GM21447 (cell line): ENCODE measurements around the gene SLC25A27.

Source experiments
- ATAC-seq: cut with Tn5 transposase; IDR thresholded peaks from one replicate; pipeline ENCODE4 v1.9.1; 2021; ENCODE audit not compliant: unreplicated experiment

Gene SLC25A27

DNA sequence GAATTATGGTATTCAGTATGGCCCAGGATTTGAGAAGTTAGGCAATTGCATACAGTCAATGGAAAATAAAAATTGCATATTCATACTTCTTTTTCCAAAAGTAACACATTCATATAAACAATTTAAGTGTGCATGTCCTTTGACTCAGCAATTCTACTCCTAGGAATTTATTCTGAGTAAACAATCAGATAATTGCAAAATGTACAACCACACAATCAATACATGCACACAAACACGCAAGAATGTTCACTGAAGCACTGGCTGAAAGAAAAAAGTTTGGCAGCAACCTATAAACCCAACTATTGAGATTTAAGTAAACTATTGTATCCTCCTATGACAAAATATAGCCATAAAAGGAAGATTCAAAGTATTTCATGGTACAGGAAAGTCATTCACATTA, 1.8 kb upstream of the SLC25A27 start:
- ATAC-seq = no peak

DNA sequence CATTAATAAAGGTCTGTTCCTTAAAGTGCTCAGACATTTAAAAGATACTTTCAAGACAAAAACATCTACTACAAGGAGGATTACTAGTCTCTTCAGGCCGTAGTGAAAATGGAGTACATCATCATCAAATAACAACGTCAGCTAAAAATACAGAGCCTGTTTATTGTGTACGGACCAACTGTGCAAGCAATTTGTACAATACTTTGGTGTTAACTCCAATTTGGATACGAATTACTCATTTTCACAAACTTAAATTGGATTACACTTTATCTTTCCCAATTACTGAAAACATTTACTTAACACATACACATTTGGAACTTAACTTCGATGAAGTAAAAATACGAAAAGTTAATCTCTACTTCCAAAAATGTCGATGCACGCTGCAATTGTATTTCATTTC, 959 bp upstream of the SLC25A27 start:
- no peak for ATAC-seq

DNA sequence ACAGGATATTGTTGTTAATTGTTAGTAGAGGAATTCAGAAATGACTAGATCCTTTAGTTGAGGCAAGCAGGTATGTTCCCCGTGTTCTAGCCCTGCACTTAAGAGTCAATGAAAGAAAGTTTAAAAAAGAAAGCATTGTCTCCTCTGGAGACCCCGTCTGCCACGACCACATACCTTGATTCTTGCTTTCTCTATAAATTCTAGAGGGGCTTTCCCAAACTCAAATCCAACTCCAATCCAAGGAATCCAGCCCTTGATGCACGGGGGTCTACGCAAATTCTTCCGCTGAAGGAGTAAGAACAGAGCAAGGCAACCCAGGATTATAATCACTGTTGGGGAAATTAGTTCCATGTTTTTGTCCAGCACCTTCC, 558 bp upstream of the SLC25A27 start:
- ATAC-seq = no peak

DNA sequence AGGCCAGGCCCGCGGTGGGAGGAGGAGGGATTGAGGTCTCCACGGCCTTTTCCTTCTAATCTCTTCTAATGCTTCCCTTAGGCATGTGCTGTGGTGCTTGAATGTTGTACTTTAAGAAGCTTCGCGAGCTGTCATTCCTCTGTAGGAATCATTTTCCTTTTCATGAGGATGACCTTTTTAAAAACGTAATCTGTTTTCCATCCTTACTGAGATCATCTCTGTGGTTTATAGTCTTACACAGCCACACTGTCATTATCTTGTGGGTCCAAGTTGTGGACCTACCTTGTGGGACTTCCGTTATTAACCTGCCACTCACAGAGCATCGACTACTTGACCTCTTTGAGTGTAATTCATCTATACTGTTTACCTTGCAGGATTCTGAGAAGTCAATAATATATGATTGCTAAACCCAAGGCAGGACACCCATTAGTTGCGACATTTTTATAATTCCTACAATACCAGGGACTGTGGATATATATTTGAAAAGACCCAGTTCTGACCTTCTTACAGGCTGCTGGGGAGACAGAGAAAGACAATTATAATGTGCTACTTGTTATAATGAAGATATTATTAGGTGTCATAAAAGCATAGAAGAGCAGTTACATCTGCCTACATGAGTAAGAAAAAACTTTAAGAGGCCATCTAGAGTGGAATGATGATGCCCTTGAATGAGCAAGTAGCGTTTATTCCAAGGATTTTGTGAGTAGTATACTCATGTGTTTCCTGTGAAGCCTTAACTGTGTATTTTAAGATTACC, 842 bp downstream of the SLC25A27 start:
- ATAC-seq = no peak

DNA sequence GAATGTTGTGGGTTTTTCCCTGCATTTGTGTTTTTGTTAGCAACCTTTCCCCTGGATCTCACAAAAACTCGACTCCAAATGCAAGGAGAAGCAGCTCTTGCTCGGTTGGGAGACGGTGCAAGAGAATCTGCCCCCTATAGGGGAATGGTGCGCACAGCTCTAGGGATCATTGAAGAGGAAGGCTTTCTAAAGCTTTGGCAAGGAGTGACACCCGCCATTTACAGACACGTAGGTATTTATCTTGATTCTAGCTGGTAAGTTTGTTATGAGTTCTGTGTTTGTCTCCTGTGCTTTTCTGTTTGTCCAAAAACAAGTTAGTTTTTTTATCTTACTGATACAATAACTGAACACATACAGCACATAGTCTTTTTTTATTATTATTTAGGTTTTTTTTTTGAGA, 3.0 kb downstream of the SLC25A27 start:
- ATAC-seq = no peak

DNA sequence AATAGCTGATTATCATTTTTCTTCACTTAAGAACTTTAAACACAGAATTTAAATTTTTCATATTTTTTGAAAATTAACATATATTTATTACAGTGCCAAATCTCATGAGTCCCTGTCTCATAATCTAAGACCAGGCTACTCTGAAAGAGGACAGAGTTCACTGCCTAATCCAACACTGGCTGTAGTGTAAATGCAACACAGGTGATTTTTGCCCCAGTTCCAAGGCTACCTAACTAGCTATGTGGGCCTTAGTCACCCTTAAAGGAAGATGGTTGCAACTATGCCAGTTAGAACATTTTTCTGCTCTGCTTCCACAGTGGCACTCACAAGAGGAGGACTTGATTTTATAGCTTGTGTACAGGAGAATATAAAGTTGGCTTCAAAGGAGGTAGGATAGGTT, 4.9 kb downstream of the SLC25A27 start:
- ATAC-seq = no peak

DNA sequence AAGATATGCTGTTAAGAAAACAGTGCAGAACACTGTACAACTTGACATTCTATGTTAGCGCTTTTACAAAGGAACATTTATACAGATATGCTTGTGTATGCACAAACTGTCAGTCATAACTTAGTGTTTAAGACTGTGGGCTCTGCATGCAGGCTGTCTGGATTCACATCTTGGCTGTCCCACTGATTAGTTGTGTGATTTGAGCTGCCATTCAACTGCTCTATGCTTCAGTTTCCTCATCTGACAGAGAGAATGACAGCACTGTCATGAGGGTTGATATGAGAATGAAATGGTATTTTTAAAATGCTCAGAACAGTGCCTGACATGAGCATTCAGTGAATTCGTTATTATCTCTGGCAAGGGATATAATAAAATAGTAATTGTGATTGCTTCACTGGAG, 8.7 kb downstream of the SLC25A27 start:
- ATAC-seq = no peak

DNA sequence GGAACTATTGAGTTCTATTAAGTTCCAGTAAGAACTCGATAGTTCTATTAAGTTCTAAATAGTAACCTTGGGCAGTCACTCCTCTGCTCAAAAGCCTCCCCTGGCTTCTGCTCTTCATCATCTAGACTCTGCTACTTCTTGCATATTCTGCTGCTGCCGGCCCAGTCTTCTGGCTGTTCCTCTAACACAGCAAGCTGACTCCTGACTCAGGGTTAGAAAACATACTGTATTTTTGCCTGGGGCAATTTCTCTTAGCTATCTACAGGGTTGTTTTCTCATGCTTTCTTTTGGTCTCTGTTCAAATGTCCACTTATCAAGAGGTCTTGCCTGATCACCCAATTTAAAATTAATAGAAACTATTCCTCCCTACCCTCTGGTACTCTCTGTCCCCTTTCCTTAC, 14.6 kb downstream of the SLC25A27 start:
- no peak for ATAC-seq

DNA sequence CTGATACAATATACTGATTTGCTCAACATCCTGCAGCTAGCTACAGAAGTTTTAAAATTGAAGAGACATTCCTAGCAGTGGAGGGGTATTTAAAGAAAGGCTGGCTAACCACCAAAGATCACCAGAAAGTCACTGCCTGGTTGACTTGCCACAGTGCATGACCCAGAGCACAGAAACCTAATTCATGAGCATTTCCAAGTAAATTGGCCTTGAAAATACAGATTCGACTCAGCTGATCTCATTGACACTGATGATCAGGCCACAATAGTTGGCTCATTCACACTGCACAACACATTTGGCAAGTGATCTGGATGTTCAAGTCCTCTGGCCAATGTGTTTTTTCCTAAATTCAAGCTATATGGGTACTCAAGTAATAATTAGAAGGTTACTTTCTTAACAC, 21.6 kb downstream of the SLC25A27 start:
- ATAC-seq = no peak

DNA sequence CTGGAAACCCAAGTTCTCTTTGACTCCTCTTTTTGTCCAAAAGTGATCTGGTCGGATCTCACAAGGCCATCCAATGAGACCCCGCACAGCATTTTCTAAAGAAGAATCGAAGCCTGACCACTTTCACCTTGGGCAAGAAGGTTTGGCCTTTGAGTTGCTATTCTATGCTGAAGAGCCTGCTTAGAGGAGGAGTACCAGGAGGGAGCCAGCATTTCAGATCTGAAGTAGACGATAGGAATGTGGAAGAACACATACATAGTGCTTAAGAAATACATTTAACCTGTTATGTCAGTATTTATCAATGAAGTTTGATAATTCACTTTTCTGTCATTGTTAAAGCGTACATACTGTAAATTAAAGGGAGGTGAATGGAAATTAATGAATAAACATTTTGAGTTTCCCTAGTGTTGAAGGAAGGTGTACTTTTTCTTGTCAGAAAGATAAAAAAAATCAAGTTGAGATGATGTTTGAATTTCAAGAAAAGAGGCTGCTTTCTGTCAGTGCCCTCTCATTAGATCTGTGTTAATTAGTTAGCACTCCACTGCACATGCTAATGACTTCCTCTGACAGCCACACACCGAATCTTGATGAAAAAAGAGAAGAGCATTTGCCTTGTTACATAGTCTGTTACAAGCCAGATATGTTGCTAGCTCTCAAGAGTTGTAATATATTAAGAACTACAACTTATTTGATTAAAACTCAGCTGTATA, 24.0 kb downstream of the SLC25A27 start:
- ATAC-seq = no peak

DNA sequence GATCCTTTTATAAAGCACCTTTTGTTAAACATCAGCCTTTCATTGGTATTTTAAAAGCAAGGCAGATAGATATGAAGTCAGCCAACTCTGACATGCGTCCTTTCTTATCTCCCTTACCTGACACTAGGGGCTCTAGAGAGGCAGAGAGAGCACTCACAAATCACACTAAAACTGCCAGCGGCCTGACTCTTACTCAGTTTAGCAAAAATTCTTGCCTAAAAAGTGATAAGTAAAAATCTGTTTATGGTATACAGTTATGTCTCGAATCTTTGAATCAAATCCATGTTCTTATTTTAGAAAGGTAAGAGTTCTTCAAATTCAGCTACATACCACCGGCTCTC, 24.5 kb downstream of the SLC25A27 start:
- no peak for ATAC-seq

DNA sequence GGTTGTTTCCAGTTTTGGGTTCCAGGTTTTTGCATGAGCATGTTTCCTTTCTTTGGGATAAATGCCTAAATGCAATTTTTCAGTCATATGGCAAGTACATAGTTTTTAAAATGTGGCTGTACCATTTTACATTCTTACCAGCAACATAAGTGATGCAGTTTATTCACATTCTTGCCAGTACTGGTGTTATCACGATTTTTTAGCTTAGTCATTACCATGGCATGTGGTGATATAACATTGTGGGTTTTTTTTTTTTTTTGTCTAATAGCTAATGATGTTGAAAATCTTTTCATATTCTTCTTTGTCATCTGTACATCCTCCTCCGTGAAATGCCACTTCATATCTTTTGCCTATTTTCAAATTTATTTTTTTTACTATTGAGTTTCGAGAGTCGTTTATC, 32.0 kb downstream of the SLC25A27 start:
- ATAC-seq = no peak

DNA sequence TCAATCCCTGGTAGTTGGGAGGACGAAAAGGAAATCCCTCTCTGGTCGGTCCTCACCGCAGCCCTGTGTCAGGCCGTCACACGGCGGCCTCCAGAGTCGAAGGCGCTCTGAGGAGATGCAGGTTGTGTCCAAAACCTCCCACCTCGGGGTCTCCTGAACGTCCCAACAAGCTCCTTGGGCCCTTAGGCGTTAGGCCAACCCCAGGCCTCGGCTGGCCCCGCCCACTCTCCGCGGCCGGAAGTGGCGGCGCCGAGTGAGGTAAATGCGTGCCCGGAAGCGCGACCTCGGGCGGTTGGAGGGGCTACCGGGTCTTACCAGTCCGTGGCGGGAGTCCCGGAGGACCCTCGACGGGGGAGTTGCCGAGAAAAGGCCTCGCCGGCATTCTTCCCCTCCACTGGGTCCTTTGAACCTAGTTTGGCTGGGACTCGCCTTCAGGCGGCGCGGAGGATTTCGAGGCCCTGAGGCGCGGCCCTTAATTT, 34.9 kb downstream of the SLC25A27 start, which contains the start of gene TDRD6:
TDRD6 (plus strand) TSS at position 267 of the 479 bp plus-strand sequence. CDS start 244 bp downstream, outside the sequence.
- no peak for ATAC-seq

DNA sequence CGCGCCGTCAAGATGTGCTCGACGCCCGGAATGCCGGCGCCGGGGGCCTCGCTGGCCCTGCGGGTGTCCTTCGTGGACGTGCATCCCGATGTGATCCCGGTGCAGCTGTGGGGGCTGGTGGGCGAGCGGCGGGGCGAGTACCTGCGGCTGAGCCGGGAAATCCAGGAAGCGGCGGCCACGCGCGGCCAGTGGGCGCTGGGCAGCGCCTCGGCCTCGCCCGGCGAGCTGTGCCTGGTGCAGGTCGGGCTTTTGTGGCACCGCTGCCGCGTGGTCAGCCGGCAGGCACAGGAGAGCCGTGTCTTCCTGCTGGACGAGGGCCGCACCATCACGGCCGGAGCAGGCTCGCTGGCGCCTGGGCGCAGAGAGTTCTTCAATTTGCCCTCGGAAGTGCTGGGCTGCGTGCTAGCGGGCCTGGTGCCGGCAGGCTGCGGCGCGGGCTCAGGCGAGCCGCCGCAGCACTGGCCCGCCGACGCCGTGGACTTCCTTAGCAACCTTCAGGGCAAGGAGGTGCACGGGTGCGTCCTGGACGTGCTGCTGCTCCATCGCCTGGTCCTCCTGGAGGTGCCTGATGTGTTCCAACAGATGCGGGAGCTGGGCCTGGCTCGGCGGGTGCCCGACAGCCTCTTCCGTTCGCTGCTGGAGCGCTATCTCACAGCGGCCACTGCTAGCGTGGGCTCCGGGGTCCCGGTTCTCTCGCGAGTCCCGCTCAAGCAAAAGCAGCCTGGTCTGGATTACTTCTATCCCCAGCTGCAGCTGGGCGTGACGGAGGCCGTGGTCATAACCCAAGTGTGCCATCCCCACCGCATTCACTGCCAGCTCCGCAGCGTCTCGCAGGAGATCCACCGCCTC, 35.6 kb downstream of the SLC25A27 start:
- ATAC-seq = no peak

DNA sequence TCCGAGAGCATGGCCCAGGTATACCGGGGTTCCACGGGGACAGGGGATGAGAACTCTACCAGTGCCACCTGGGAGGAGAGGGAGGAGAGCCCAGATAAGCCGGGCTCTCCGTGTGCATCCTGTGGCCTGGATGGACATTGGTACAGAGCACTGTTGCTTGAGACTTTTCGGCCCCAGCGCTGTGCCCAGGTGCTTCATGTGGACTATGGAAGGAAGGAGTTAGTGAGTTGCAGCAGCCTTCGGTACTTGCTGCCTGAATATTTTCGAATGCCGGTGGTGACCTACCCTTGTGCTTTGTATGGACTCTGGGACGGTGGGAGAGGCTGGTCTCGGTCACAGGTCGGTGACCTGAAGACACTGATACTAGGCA, 36.2 kb downstream of the SLC25A27 start:
- ATAC-seq = no peak

DNA sequence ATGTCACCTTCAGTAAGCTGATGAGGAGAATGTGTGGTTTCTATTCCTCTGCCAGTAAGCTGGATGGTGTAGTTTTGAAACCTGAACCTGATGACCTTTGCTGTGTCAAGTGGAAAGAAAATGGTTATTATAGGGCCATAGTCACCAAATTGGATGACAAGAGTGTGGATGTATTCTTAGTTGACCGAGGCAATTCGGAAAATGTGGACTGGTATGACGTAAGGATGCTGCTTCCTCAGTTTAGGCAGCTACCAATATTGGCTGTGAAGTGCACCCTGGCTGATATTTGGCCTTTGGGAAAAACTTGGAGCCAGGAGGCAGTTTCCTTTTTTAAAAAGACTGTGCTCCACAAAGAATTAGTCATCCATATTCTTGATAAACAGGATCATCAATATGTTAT, 36.9 kb downstream of the SLC25A27 start:
- ATAC-seq = no peak

DNA sequence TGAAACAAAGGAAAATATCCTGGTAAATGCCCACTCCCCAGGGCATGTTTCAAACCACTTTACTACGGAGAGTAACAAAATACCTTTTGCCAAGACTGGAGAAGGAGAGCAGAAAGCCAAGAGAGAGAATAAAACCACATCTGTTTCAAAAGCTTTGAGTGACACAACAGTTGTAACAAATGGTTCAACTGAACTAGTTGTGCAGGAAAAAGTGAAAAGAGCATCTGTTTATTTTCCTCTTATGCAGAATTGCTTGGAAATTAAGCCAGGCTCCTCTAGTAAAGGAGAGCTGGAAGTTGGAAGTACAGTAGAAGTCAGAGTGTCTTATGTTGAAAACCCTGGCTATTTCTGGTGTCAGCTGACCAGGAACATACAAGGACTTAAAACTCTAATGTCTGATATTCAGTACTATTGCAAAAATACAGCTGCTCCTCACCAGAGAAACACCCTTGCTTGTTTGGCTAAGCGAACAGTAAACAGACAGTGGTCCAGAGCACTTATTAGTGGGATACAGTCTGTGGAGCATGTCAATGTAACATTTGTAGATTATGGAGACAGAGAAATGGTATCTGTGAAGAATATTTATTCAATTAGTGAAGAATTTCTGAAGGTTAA, 37.5 kb downstream of the SLC25A27 start:
- ATAC-seq = no peak

DNA sequence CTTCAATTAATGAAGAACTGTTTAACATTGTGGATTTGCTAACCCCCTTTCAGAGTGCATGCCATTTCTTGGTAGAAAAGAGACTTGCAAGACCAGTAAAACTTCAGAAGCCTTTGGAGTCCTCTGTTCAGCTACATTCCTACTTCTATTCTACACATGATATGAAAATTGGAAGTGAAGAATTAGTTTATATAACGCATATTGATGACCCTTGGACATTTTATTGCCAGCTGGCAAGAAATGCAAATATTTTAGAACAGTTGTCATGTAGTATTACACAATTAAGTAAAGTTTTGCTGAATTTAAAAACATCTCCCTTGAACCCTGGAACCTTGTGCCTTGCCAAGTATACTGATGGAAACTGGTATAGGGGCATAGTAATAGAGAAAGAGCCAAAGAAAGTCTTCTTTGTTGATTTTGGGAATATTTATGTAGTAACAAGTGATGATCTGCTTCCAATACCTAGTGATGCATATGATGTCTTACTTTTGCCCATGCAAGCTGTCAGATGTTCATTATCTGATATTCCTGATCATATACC, 38.2 kb downstream of the SLC25A27 start:
- ATAC-seq = no peak

DNA sequence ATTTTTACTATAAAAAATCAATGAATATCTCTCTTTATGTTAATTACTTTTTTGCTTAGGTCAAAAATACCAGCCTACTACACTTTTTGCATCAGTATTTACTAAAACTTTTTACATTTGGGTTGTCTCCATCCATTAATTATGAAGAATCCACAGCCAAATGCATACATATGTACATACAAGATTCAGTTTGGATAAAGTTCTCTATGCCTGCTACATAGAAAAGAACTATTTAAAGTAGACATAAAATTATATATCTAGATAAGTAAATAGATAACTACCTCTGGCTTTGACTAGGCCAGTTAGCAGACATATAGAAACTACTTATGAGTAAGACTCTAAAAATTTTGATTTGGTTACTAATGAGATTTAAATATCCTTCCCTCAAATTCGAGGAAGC, 47.2 kb downstream of the SLC25A27 start:
- ATAC-seq = no peak

DNA sequence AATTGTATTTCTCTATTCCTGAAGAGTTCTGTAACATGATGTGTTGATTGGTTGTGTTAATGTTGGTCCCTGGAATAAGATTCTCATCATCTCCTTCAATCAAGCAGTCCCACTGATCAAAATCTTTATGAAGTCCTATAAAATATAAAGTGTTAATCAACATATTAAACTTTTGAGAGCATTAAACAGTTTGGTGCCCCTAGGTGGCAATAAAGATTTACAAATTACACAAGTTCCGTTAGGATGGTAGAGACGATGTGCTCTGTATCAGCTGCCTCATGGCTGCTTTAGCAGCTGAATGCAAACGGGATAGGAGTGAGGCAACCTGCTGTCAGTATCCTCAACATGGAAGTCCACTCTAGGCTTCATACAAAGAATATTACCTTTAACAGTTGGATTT, 51.8 kb downstream of the SLC25A27 start:
- no peak for ATAC-seq

DNA sequence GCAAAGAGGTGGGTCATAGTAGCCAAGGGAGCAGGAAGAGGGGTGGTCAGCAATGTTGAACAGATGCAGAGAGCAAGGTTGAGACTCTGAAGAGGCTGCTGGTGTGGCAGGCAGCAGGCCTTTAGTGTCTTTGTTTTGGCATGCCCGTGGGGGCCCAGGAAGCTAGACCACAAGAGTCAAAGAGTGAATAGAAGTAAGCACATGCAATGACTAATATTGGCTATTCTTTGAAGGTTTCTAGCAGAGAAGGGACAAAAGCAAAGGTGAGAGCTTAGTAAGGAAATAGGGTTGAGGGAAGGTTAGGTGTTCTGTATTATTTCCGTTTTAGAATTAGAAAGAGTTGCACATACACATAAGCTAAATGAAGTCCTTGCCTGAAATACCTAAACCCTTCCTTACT, 53.7 kb downstream of the SLC25A27 start:
- ATAC-seq = no peak
